Measurements from ENCODE around the gene KRAS.

KRAS gene

GRCh38 chr12:25194722-25195055 is 56.0 kb downstream of the KRAS start:
- no peak for DNase-seq (ENCODE audit: low read depth)
- H3K4me3 ChIP-seq (ENCODE audit: low read depth, low read length), result peak overlapping the region; percentile 85
- no peak for TF ChIP-seq CTCF (IDR thresholded peaks at IDR 0.05; ENCODE audit: insufficient read depth, low read depth, low read length, missing control alignments)

- no peak for DNase-seq (ENCODE audit: low read depth)
- TF ChIP-seq CTCF (IDR thresholded peaks at IDR 0.05; ENCODE audit: insufficient read depth, low read depth, low read length, missing control alignments), result no peak
- no peak overlapping the region for H3K4me3 ChIP-seq (ENCODE audit: low read depth, low read length)
Measured at GRCh38 chr12:25194214-25194613, 56.5 kb downstream of the KRAS start.

GRCh38 chr12:25190793-25191192 is 59.9 kb downstream of the KRAS start:
- TF ChIP-seq CTCF (IDR thresholded peaks at IDR 0.05; ENCODE audit: insufficient read depth, low read depth, low read length, missing control alignments), result no peak
- no peak overlapping the region for H3K4me3 ChIP-seq (ENCODE audit: low read depth, low read length)
- DNase-seq (ENCODE audit: low read depth), result no peak

GRCh38 chr12:25189656-25190055 is 61.1 kb downstream of the KRAS start:
- TF ChIP-seq CTCF (IDR thresholded peaks at IDR 0.05; ENCODE audit: insufficient read depth, low read depth, low read length, missing control alignments), result no peak
- DNase-seq (ENCODE audit: low read depth), result no peak
- no peak overlapping the region for H3K4me3 ChIP-seq (ENCODE audit: low read depth, low read length)

GRCh38 chr12:25187781-25188180 is 62.9 kb downstream of the KRAS start:
- DNase-seq (ENCODE audit: low read depth), result no peak
- H3K4me3 ChIP-seq (ENCODE audit: low read depth, low read length), result no peak overlapping the region
- no peak for TF ChIP-seq CTCF (IDR thresholded peaks at IDR 0.05; ENCODE audit: insufficient read depth, low read depth, low read length, missing control alignments)

- no peak for TF ChIP-seq CTCF (IDR thresholded peaks at IDR 0.05; ENCODE audit: insufficient read depth, low read depth, low read length, missing control alignments)
- peak overlapping the region; percentile 37 for H3K4me3 ChIP-seq (ENCODE audit: low read depth, low read length)
- DNase-seq (ENCODE audit: low read depth), result peak; percentile 63
Measured at GRCh38 chr12:25186788-25187402, 63.8 kb downstream of the KRAS start.
